K562 (cell line): Measurements from ENCODE around the gene CHRM1. TPM values are rescaled to one million over a fixed set of nuclear protein-coding genes. Genes with fewer than 3 reads are reported as not detected.

Source experiments
- ATF1 ChIP-seq, 2 experiments: fragments of 450-650 bp in 1 of 2; IDR thresholded peaks; 2 replicates each; pipeline ENCODE4 v1.6.1; 2016; ENCODE audit warnings: missing compliant biosample characterization in 1 of 2, missing genetic modification characterization in 1 of 2
- BRD9 ChIP-seq: fragments of 450-650 bp; IDR thresholded peaks from 2 replicates; pipeline ENCODE4 v1.6.1; 2018; ENCODE audit warnings: low read depth; ENCODE audit not compliant: partially characterized antibody
- CBFA2T2 ChIP-seq: fragments of 450-650 bp; conservative IDR thresholded peaks from 2 replicates; pipeline ENCODE4 v1.6.1; 2017; ENCODE audit warnings: mild to moderate bottlenecking
- CBFA2T3 ChIP-seq: fragments of 450-650 bp; IDR thresholded peaks from 2 replicates; pipeline ENCODE4 v1.6.1; 2017
- CBX2 ChIP-seq: fragments of 200-600 bp; sonication (generic); IDR thresholded peaks from one replicate; pipeline ENCODE4 v1.6.1; 2012; ENCODE audit warnings: mild to moderate bottlenecking, low read length, inconsistent platforms; ENCODE audit not compliant: insufficient read depth, poor library complexity, severe bottlenecking
- CHD1 ChIP-seq: fragments of 200-600 bp; sonication (generic); IDR thresholded peaks from one replicate; pipeline ENCODE4 v1.6.1; 2012; ENCODE audit warnings: mild to moderate bottlenecking, moderate library complexity, low read length, inconsistent platforms
- GTF2E2 ChIP-seq: fragments of 200-800 bp; sonication (Bioruptor generic); IDR thresholded peaks from 2 replicates; pipeline ENCODE4 v1.6.1; 2016; ENCODE audit warnings: missing genetic modification characterization, missing compliant biosample characterization
- HDAC3 ChIP-seq: fragments of 450-650 bp; IDR thresholded peaks from 2 replicates; pipeline ENCODE4 v1.6.1; 2018; ENCODE audit warnings: borderline replicate concordance, mild to moderate bottlenecking, moderate library complexity; ENCODE audit not compliant: partially characterized antibody
- KAT2B ChIP-seq: IDR thresholded peaks from one replicate; pipeline ENCODE4 v1.6.1; 2012; ENCODE audit warnings: low read depth, mild to moderate bottlenecking, control low read depth, inconsistent platforms, low read length, moderate library complexity
- MXI1 ChIP-seq: IDR thresholded peaks from 2 replicates; pipeline ENCODE4 v1.6.1; 2011; ENCODE audit warnings: low read depth, mild to moderate bottlenecking, improper control_type of control experiment, low read length
- POLR2AphosphoS5 ChIP-seq: IDR thresholded peaks from 2 replicates; pipeline ENCODE4 v1.6.1; 2011; ENCODE audit warnings: mild to moderate bottlenecking, low read depth, low read length, moderate library complexity; ENCODE audit not compliant: control insufficient read depth, insufficient read depth
- POLR2G ChIP-seq: fragments of 200-400 bp; formaldehyde crosslinking; IDR thresholded peaks from 2 replicates; pipeline ENCODE4 v1.6.1; 2017; ENCODE audit warnings: low read depth, mild to moderate bottlenecking, antibody characterized with exemption, low read length, moderate library complexity
- RAD21 ChIP-seq, 2 experiments: fragments of 250-450 bp in 1 of 2; fragments of 450-650 bp in 1 of 2; sonication (Bioruptor Pico) in 1 of 2; formaldehyde crosslinking in 1 of 2; IDR thresholded peaks in 1 of 2; conservative IDR thresholded peaks in 1 of 2; 2 replicates each; pipeline versions ENCODE4 v1.4.0 to v1.8.0; 2020 to 2022; ENCODE audit warnings: mild to moderate bottlenecking in 2 of 2, moderate library complexity in 1 of 2
- SMARCE1 ChIP-seq: fragments of 450-650 bp; IDR thresholded peaks from 2 replicates; pipeline ENCODE4 v1.7.1; 2016; ENCODE audit warnings: mild to moderate bottlenecking
- SRSF3 ChIP-seq: fragments of 200-400 bp; formaldehyde crosslinking; IDR thresholded peaks from 2 replicates; pipeline ENCODE4 v1.6.1; 2016; ENCODE audit warnings: mild to moderate bottlenecking, low read length, moderate library complexity; ENCODE audit not compliant: insufficient read depth
- TAF7 ChIP-seq: fragments of 450-650 bp; IDR thresholded peaks from 2 replicates; pipeline ENCODE4 v1.6.1; 2016; ENCODE audit warnings: missing genetic modification characterization, missing compliant biosample characterization
- TAF9B ChIP-seq: fragments of 450-650 bp; IDR thresholded peaks from 2 replicates; pipeline ENCODE4 v1.6.1; 2018; ENCODE audit warnings: mild to moderate bottlenecking; ENCODE audit not compliant: partially characterized antibody
- TBP ChIP-seq: optimal IDR thresholded peaks from 2 replicates; pipeline ENCODE3; 2011; ENCODE audit warnings: low read depth, low read length, improper control_type of control experiment
- ZNF184 ChIP-seq: sonication (generic); formaldehyde crosslinking; IDR thresholded peaks from 2 replicates; pipeline ENCODE4 v1.5.0; 2020; ENCODE audit warnings: missing genetic modification reagents
- ZNF384 ChIP-seq: IDR thresholded peaks from 2 replicates; pipeline ENCODE4 v1.6.1; 2012; ENCODE audit warnings: low read depth, low read length, improper control_type of control experiment
- polyA plus RNA-seq, 8 experiments: library from polyadenylated mRNA; depleted of rRNA in 4 of 8; stranded (reverse) in 5 of 8; unstranded in 3 of 8; fragments of >200 nt; fragmentation: Nextera tagmentation in 2 of 8; fragmentation: Illumina TruSeq in 1 of 8; extraction: Ambion mirVana in 2 of 8; extraction: Trizol in 1 of 8; gene quantifications; 2 replicates each; pipeline versions ENCODE4 v1.2.1 to v1.2.3, GENCODE V29; 2011 to 2014; ENCODE audit warnings: inconsistent platforms in 1 of 8, missing spikeins in 1 of 8
- total RNA-seq, 7 experiments: library from RNA; depleted of rRNA in 6 of 7; stranded (reverse); fragments of >200 nt in 6 of 7; fragmentation: Illumina TruSeq in 2 of 7; extraction: Trizol in 2 of 7; gene quantifications; 2 replicates each; pipeline versions ENCODE4 v1.2.1 to v1.2.3, GENCODE V29; 2011 to 2021; ENCODE audit warnings: low replicate concordance in 1 of 7
- TF ChIP-seq, protein P1 (sequence below): fragments of 200-800 bp; sonication (Bioruptor generic); IDR thresholded peaks from 2 replicates; pipeline ENCODE4 v1.6.1; 2017; ENCODE audit warnings: missing genetic modification characterization, missing compliant biosample characterization
- TF ChIP-seq, protein P2 (sequence below), 3 experiments: fragments of 200-800 bp in 1 of 3; sonication (Bioruptor generic) in 1 of 3; sonication (generic) in 1 of 3; formaldehyde crosslinking in 1 of 3; IDR thresholded peaks; 2 replicates each; pipeline versions ENCODE4 v1.6.1 to v1.8.0; 2016 to 2022; ENCODE audit warnings: mild to moderate bottlenecking in 2 of 3, missing compliant biosample characterization in 2 of 3, missing genetic modification characterization in 2 of 3, missing genetic modification reagents in 1 of 3
- TF ChIP-seq, protein P3 (sequence below), 2 experiments: fragments of 450-650 bp; conservative IDR thresholded peaks; 2 replicates each; pipeline ENCODE4 v1.6.1; 2017; ENCODE audit warnings: mild to moderate bottlenecking in 2 of 2, moderate library complexity in 2 of 2

CHRM1 gene
- total and polyA plus RNA-seq, 9 of the 15 experiments (the other 6 are each of a cell fraction or from before 2014, with no cell fraction given), result not detected

DNA sequence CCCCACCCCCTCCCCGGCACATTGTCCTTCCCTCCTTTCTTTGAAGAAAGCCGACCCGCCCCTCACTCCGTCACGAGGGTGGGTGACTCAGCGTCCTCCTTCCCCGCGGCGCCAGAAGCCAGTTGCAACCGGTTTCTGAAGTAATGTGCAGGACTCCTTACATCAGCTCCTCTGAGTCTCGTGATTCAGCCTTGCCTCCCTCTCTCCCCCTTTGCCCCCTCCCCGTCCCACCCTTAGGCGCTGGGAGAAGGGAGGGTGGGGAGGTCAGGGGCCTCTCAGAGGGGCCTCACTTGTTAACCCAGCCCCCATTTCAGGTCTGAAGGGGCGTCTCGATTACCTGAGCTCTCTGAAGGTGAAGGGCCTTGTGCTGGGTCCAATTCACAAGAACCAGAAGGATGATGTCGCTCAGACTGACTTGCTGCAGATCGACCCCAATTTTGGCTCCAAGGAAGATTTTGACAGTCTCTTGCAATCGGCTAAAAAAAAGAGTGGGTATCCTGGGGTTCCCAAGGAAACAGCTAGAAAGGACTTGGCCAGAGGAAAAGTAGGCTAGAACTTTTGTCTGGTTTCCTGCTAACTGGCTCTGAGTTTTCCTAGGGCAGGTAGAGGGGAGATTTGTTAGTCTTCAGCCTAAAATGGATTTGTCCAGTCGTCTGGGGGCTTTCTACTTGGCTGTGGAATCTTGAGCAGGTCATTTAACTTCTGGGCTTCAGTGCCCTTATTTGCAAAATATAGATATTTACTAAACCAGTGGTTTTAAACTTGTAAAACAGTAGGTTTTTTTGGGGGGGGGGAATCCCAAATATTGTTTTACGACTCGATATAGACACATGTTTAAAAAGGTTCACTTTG is 39.4 kb downstream of the CHRM1 start (continued):
- TF ChIP-seq ZNF384 (0 out of 2 replicates have a peak, but pooled peaks have one; percentile 1), ZNF184 (CRISPR knock-in tag) (no peak), HDAC3 (peak; percentile 35), CBFA2T2 (peak; percentile 30; the same call in 1 of the 2 replicates), SRSF3 (no peak), CHD1 (no peak), TAF9B (peak; percentile 78), TAF7 (tag) (peak; percentile 40; the same call in 1 of the 2 replicates), CBX2 (no peak), TBP (peak; percentile 69), POLR2G (no peak), RAD21 (CRISPR knock-in tag; conservative IDR thresholded peaks at IDR 0.05 in 1 of 2, IDR thresholded peaks at IDR 0.05 in 1 of 2) (0 out of 4 replicates have a peak, but pooled peaks of 1 of the 2 experiments have one; percentile 2), ATF1 (CRISPR knock-in tag; IDR thresholded peaks at IDR 0.05) (no peak), ATF1 (tag; IDR thresholded peaks at IDR 0.05) (no peak), MXI1 (peak; percentile 4; the same call in 1 of the 2 replicates), BRD9 (peak; percentile 82), CBFA2T3 (0 out of 2 replicates have a peak, but pooled peaks have one; percentile 2), SMARCE1 (peak; percentile 52; the same call in 1 of the 2 replicates), KAT2B (no peak), GTF2E2 (tag) (peak; percentile 53), POLR2AphosphoS5 (peak; percentile 74)
- TF ChIP-seq, protein P1, sequence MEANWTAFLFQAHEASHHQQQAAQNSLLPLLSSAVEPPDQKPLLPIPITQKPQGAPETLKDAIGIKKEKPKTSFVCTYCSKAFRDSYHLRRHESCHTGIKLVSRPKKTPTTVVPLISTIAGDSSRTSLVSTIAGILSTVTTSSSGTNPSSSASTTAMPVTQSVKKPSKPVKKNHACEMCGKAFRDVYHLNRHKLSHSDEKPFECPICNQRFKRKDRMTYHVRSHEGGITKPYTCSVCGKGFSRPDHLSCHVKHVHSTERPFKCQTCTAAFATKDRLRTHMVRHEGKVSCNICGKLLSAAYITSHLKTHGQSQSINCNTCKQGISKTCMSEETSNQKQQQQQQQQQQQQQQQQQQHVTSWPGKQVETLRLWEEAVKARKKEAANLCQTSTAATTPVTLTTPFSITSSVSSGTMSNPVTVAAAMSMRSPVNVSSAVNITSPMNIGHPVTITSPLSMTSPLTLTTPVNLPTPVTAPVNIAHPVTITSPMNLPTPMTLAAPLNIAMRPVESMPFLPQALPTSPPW (CRISPR knock-in tag), result peak; percentile 97
- TF ChIP-seq, protein P2, sequence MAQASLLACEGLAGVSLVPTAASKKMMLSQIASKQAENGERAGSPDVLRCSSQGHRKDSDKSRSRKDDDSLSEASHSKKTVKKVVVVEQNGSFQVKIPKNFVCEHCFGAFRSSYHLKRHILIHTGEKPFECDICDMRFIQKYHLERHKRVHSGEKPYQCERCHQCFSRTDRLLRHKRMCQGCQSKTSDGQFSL (CRISPR knock-in tag; IDR thresholded peaks at IDR 0.05), result no peak
- TF ChIP-seq, protein P2 (tag; IDR thresholded peaks at IDR 0.05), result peak in 1 of 2 experiments; percentile 16; a peak in 1 of 4 replicates
- TF ChIP-seq, protein P3, sequence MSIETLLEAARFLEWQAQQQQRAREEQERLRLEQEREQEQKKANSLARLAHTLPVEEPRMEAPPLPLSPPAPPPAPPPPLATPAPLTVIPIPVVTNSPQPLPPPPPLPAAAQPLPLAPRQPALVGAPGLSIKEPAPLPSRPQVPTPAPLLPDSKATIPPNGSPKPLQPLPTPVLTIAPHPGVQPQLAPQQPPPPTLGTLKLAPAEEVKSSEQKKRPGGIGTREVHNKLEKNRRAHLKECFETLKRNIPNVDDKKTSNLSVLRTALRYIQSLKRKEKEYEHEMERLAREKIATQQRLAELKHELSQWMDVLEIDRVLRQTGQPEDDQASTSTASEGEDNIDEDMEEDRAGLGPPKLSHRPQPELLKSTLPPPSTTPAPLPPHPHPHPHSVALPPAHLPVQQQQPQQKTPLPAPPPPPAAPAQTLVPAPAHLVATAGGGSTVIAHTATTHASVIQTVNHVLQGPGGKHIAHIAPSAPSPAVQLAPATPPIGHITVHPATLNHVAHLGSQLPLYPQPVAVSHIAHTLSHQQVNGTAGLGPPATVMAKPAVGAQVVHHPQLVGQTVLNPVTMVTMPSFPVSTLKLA (conservative IDR thresholded peaks at IDR 0.05), result peak; percentile 0 to 78; a peak in 3 of 4 replicates
